HG03521 (cell line): ENCODE results near the gene PDCD10.

Experiments
- ATAC-seq: cut with Tn5 transposase; IDR thresholded peaks from one replicate; pipeline ENCODE4 v1.9.1; 2021; ENCODE audit warnings: mild to moderate bottlenecking, moderate library complexity; ENCODE audit not compliant: unreplicated experiment

Gene PDCD10

GRCh38 chr3:167684388-167684993, 50.2 kb downstream of the PDCD10 start:
- ATAC-seq: peak; percentile 57

GRCh38 chr3:167679526-167679925, 55.2 kb downstream of the PDCD10 start:
- no peak for ATAC-seq

- no peak for ATAC-seq
These were observed 58.8 kb downstream of the PDCD10 start for GRCh38 chr3:167675848-167676247.

- no peak for ATAC-seq
These were observed 61.5 kb downstream of the PDCD10 start for GRCh38 chr3:167673221-167673620.

GRCh38 chr3:167671878-167672427, 62.7 kb downstream of the PDCD10 start:
- ATAC-seq: no peak

GRCh38 chr3:167669699-167670098, 65.0 kb downstream of the PDCD10 start:
- no peak for ATAC-seq

- ATAC-seq: no peak
These were observed 66.0 kb downstream of the PDCD10 start for GRCh38 chr3:167668651-167669050.

- ATAC-seq: no peak
These were observed 68.1 kb downstream of the PDCD10 start for GRCh38 chr3:167666563-167666962.

- no peak for ATAC-seq
These were observed 71.7 kb downstream of the PDCD10 start for GRCh38 chr3:167662919-167663400.

GRCh38 chr3:167657684-167658225, 76.9 kb downstream of the PDCD10 start:
- ATAC-seq: no peak

GRCh38 chr3:167656821-167657220, 77.9 kb downstream of the PDCD10 start:
- ATAC-seq: no peak

- ATAC-seq: peak; percentile 50
These were observed 80.9 kb downstream of the PDCD10 start, which contains the start of gene WDR49 for GRCh38 chr3:167653760-167654159. WDR49 (minus strand) TSS chr3:167653942; CDS start chr3:167653425, 517 bp downstream.

- ATAC-seq: no peak
These were observed 81.5 kb downstream of the PDCD10 start for GRCh38 chr3:167653155-167653554.

- no peak for ATAC-seq
These were observed 82.9 kb downstream of the PDCD10 start for GRCh38 chr3:167651826-167652225.

- ATAC-seq: no peak
These were observed 84.2 kb downstream of the PDCD10 start for GRCh38 chr3:167650459-167650858.

- no peak for ATAC-seq
These were observed 84.9 kb downstream of the PDCD10 start for GRCh38 chr3:167649746-167650145.

GRCh38 chr3:167644611-167645010, 90.1 kb downstream of the PDCD10 start:
- no peak for ATAC-seq
